Natural killer cell (primary cell): ENCODE measurements around the gene CCAR1. TPM values are rescaled to one million over a fixed set of nuclear protein-coding genes. Genes with fewer than 3 reads are reported as not detected.
"Not testable (repeated sequence)": the region's sequence is repeated elsewhere in the genome, so short reads cannot be mapped to it uniquely, and the experiment has no call there.

ENCODE experiments used
- ATAC-seq, 3 donors: fragments of 150-1000 bp in 2 of 3; fragments of 200-7000 bp in 1 of 3; cut with Tn5 transposase; 1 replicate in 1 of 3; 2 replicates in 2 of 3; pipeline ENCODE4 v1.10.0; 2021; ENCODE audit warnings: mild to moderate bottlenecking in 2 of 3, moderate library complexity in 2 of 3
- DNase-seq, 2 donors: peaks; one replicate each; pipeline versions ENCODE4 v3.0.0 to v3.0.0-alpha.2; 2013 to 2021; ENCODE audit warnings: mixed read lengths in 1 of 2
- H3K27ac ChIP-seq: one replicate; pipeline ENCODE4 v1.5.1; 2013; ENCODE audit warnings: mild to moderate bottlenecking, low read length
- H3K27me3 ChIP-seq: one replicate; pipeline ENCODE4 v1.6.1; 2013; ENCODE audit warnings: low read length; ENCODE audit not compliant: control insufficient read depth, insufficient read depth
- H3K36me3 ChIP-seq: one replicate; pipeline ENCODE4 v1.6.1; 2013; ENCODE audit warnings: low read length; ENCODE audit not compliant: control insufficient read depth, insufficient read depth
- H3K4me1 ChIP-seq: one replicate; pipeline ENCODE4 v1.6.1; 2013; ENCODE audit warnings: low read length; ENCODE audit not compliant: control insufficient read depth, insufficient read depth
- H3K4me3 ChIP-seq: one replicate; pipeline ENCODE4 v1.5.1; 2013; ENCODE audit warnings: low read length
- H3K9me3 ChIP-seq: one replicate; pipeline ENCODE4 v1.6.1; 2013; ENCODE audit warnings: low read length; ENCODE audit not compliant: control insufficient read depth, insufficient read depth
- H3K27ac Mint-ChIP-seq, 2 donors: one replicate each; pipeline ENCODE4 v1.8.0; 2022; ENCODE audit warnings: mild to moderate bottlenecking in 2 of 2, mixed read lengths in 2 of 2, moderate library complexity in 1 of 2
- H3K27me3 Mint-ChIP-seq, 2 donors: one replicate each; pipeline ENCODE4 v1.8.0; 2022; ENCODE audit warnings: low read depth in 2 of 2, mixed read lengths in 2 of 2
- H3K36me3 Mint-ChIP-seq: one replicate; pipeline ENCODE4 v1.8.0; 2022; ENCODE audit warnings: mixed read lengths
- H3K4me1 Mint-ChIP-seq, 2 donors: one replicate each; pipeline ENCODE4 v1.8.0; 2022; ENCODE audit warnings: mixed read lengths in 2 of 2
- H3K4me3 Mint-ChIP-seq: one replicate; pipeline ENCODE4 v1.8.0; 2022; ENCODE audit warnings: mild to moderate bottlenecking, moderate library complexity, mixed read lengths
- H3K9me3 Mint-ChIP-seq, 2 donors: one replicate each; pipeline ENCODE4 v1.8.0; 2022; ENCODE audit warnings: mixed read lengths in 2 of 2
- CTCF ChIP-seq: fragments of 200-600 bp; IDR thresholded peaks from one replicate; pipeline ENCODE4 v1.8.0; 2022; ENCODE audit warnings: antibody characterized with exemption
- WGBS: methylation state at CpG from one replicate; pipeline ENCODE4 v1.1.7; 2013; ENCODE audit warnings: missing lambda C conversion rate; ENCODE audit not compliant: insufficient coverage; 5-methylcytosine and 5-hydroxymethylcytosine counted together
- intact Hi-C: fragments of 100-400 bp; cut with micrococcal nuclease; formaldehyde crosslinking; loops from one replicate; pipeline ENCODE4 v1.14.2; 2022
- total RNA-seq, 4 donors: library from RNA; stranded (reverse); fragments of 120-200 nt in 1 of 4; gene quantifications; one replicate each; pipeline versions ENCODE4 v1.2.3 to v1.2.4, GENCODE V29; 2013 to 2022

CCAR1 gene
- total RNA-seq, 3 donors from 2014 or later (not counting 1 experiment from before 2014, with no cell fraction given): 73.7 to 84.1 (median 77.6) TPM

DNA sequence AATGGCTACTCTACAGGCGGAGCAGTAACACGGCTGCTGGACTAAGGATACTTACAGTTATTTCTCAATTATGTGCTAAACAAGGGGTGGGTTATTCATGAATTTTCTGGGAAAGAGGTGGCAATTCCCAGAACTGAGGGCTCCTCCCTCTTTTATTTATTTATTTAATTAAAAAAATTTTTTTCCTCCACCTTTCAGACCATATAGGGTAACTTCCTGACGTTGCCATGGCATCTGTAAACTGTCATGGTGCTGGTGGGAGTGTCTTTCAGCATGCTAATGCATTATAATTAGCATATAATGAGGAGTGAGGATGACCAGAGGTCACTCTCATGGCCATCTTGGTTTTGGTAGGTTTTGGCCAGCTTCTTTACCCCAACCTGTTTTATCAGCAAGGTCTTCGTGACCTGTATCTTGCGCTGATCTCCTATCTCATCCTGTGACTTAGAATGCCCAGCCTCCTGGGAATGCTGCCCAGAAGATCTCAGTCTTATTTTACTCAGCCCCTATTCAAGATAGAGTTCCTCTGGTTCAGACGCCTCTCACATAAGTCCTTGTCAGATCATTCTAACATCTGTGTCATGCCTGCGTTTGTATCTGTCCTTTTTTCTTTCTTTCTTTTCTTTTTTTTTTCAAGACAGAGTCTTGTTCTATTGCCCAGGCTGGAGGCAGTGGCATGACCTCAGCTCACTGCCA is 90.4 kb downstream of the CCAR1 start:
- H3K9me3 ChIP-seq: no peaks in the 10 kb centered on the region
- no peak for TF ChIP-seq CTCF

DNA sequence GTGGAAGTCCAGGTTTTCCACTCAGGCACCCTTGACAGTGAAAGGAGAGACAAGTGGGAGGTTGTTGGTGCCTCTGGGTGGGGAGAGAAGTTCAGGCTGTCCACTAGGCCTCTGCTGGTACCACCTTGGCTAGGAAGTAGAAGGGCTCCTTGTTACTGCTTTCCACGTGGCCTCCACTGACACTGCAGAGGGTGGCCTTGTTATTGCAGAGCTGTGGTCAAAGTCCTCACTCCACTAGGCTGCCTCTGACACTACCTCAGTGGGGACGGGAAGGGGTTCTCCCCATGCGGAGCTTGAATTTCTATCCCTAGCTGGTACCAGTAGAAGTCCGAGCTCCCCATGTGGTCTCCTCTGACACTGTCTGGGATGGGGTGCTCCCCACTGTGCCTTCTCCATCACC is 91.4 kb downstream of the CCAR1 start:
- TF ChIP-seq CTCF: no peak
- Mint-ChIP-seq H3K4me3 (no peak overlapping the region), H3K27ac (no peak overlapping the region), H3K27me3 (no peaks in the 10 kb centered on the region), H3K36me3 (no peaks in the 10 kb centered on the region), H3K9me3 (no peaks in the 10 kb centered on the region), H3K4me1 (no peaks in the 10 kb centered on the region)
- Histone ChIP-seq H3K27me3 (no peaks in the 10 kb centered on the region), H3K4me3 (no peak overlapping the region), H3K9me3 (no peaks in the 10 kb centered on the region), H3K27ac (no peak overlapping the region), H3K4me1 (no peaks in the 10 kb centered on the region), H3K36me3 (no peaks in the 10 kb centered on the region)
- DNase-seq: no peak
- intact Hi-C loops: no loop called here
- WGBS: 90% methylated on average over 4 of the region's 4 CpGs
- ATAC-seq: no peak

More for the DNA sequence above, 90.4 kb downstream of the CCAR1 start:
- no peak for DNase-seq
- intact Hi-C loops: no loop called here
- Histone ChIP-seq H3K27me3 (no peaks in the 10 kb centered on the region), H3K4me1 (no peaks in the 10 kb centered on the region), H3K27ac (no peak overlapping the region), H3K4me3 (no peak overlapping the region), H3K36me3 (no peaks in the 10 kb centered on the region)
- no peak overlapping the region for H3K27ac Mint-ChIP-seq
- no peak for ATAC-seq
- H3K9me3 Mint-ChIP-seq: no peaks in the 10 kb centered on the region
- no peaks in the 10 kb centered on the region for H3K27me3 Mint-ChIP-seq
- no peaks in the 10 kb centered on the region for H3K4me1 Mint-ChIP-seq
- H3K36me3 Mint-ChIP-seq: no peaks in the 10 kb centered on the region
- no peak overlapping the region for H3K4me3 Mint-ChIP-seq
- WGBS: 95% methylated on average over 6 of the region's 7 CpGs

DNA sequence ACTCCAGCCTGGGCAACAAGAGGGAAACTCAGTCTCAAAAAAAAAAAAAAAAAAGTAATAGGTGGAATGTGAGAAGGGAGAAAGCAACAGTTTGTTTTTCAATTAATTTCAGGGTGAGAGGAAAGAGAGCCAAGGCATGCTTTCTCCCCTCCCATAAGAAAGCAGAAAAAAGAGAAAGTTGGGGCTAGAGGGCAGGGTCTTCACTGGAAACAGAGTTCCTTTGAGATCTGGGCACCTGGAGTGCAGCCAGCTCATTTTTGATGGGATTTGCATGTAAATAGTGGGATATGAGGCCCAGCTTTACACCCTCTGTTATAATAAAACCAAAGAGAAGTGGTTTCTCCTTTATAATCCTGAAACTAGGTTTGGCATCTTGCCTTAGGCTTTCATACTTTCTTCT is 92.5 kb downstream of the CCAR1 start:
- H3K4me1 ChIP-seq: no peaks in the 10 kb centered on the region
- no peak overlapping the region for H3K27ac ChIP-seq
- ATAC-seq (no peak), DNase-seq (no peak)
- H3K27me3 ChIP-seq: no peaks in the 10 kb centered on the region
- H3K36me3 Mint-ChIP-seq: no peaks in the 10 kb centered on the region
- no peaks in the 10 kb centered on the region for H3K36me3 ChIP-seq
- intact Hi-C loops: no loop called here
- H3K9me3 Mint-ChIP-seq: no peaks in the 10 kb centered on the region
- H3K4me3 ChIP-seq: no peak overlapping the region
- H3K4me3 Mint-ChIP-seq: no peak overlapping the region
- no peak for TF ChIP-seq CTCF
- no peak overlapping the region for H3K27ac Mint-ChIP-seq
- H3K9me3 ChIP-seq: no peaks in the 10 kb centered on the region
- H3K27me3 Mint-ChIP-seq: no peaks in the 10 kb centered on the region
- no peaks in the 10 kb centered on the region for H3K4me1 Mint-ChIP-seq

DNA sequence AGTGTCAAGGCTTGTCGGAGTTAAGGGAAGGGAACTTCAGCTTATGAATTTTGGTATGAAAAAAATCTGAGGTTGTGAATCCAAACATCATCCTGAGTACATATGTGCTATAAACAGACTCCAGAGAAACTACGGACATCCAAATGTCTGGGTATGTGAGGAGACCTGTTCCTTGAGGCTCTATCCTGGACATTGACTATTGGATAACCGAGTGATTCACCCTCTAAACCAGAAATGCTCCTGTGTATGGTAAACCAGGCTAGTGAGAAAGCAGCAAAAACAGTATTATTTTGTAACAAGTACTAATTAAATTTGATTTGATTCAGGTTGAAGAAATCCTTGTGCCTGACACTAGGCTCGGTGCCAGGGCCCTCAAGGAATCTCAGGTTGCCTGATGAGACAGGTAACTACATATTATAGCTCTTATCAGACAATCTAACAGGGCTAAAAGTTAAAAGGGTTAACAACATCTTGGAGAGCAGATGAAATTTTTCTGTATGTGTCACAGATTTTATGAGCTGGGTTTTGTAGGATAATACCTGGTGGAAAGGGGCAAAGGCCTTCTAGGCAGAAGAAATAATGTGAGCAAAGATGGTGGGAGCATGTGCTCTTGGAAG is 95.9 kb downstream of the CCAR1 start:
- intact Hi-C loops: no loop called here
- H3K27ac Mint-ChIP-seq: no peak overlapping the region
- no peak for TF ChIP-seq CTCF

GRCh38 chr10:68820359-68820758 is 99.3 kb downstream of the CCAR1 start:
- H3K27me3 Mint-ChIP-seq, H3K4me3 ChIP-seq, DNase-seq, H3K27ac Mint-ChIP-seq, H3K4me1 Mint-ChIP-seq, H3K9me3 ChIP-seq, H3K4me1 ChIP-seq, H3K36me3 Mint-ChIP-seq, H3K9me3 Mint-ChIP-seq, H3K27me3 ChIP-seq, intact Hi-C loops, H3K27ac ChIP-seq, ATAC-seq, H3K36me3 ChIP-seq, H3K4me3 Mint-ChIP-seq: not testable (repeated sequence)
- 100% methylated on average over 1 of the region's 1 CpG for WGBS

More for the DNA sequence above, 95.9 kb downstream of the CCAR1 start:
- Mint-ChIP-seq H3K4me1 (no peaks in the 10 kb centered on the region), H3K27me3 (no peaks in the 10 kb centered on the region), H3K4me3 (no peak overlapping the region), H3K36me3 (no peaks in the 10 kb centered on the region), H3K9me3 (no peaks in the 10 kb centered on the region)
- 64% methylated on average over 3 of the region's 4 CpGs for WGBS
- no peaks in the 10 kb centered on the region for H3K36me3 ChIP-seq
- H3K27ac ChIP-seq: no peak overlapping the region
- no peaks in the 10 kb centered on the region for H3K27me3 ChIP-seq
- H3K4me3 ChIP-seq: no peak overlapping the region
- DNase-seq (no peak), ATAC-seq (no peak)
- no peaks in the 10 kb centered on the region for H3K9me3 ChIP-seq
- H3K4me1 ChIP-seq: no peaks in the 10 kb centered on the region
